Mononuclear cell (primary cell): ENCODE data around the gene HELZ2. TPM values are rescaled to one million over a fixed set of nuclear protein-coding genes. Genes with fewer than 3 reads are reported as not detected.
"Not testable (repeated sequence)": the region's sequence is repeated elsewhere in the genome, so short reads cannot be mapped to it uniquely, and the experiment has no call there.

Experiments
- H3K27me3 ChIP-seq: 2 replicates; pipeline ENCODE4 v1.6.0; 2011; ENCODE audit warnings: low read length, control low read depth; ENCODE audit not compliant: insufficient read depth
- H3K4me1 ChIP-seq: 2 replicates; pipeline ENCODE4 v1.5.1; 2011; ENCODE audit warnings: mild to moderate bottlenecking, low read length, control low read depth; ENCODE audit not compliant: insufficient read depth
- H3K4me3 ChIP-seq: 2 replicates; pipeline ENCODE4 v1.5.1; 2011; ENCODE audit warnings: mild to moderate bottlenecking, low read length, moderate library complexity
- H3K9me3 ChIP-seq: 2 replicates; pipeline ENCODE4 v1.5.1; 2011; ENCODE audit warnings: low read depth, mild to moderate bottlenecking, control low read depth, low read length
- total RNA-seq: library from RNA; depleted of rRNA; stranded (reverse); fragments of >200 nt; gene quantifications from one replicate; pipeline ENCODE4 v1.2.3, GENCODE V29; 2012

The HELZ2 gene, protein sequence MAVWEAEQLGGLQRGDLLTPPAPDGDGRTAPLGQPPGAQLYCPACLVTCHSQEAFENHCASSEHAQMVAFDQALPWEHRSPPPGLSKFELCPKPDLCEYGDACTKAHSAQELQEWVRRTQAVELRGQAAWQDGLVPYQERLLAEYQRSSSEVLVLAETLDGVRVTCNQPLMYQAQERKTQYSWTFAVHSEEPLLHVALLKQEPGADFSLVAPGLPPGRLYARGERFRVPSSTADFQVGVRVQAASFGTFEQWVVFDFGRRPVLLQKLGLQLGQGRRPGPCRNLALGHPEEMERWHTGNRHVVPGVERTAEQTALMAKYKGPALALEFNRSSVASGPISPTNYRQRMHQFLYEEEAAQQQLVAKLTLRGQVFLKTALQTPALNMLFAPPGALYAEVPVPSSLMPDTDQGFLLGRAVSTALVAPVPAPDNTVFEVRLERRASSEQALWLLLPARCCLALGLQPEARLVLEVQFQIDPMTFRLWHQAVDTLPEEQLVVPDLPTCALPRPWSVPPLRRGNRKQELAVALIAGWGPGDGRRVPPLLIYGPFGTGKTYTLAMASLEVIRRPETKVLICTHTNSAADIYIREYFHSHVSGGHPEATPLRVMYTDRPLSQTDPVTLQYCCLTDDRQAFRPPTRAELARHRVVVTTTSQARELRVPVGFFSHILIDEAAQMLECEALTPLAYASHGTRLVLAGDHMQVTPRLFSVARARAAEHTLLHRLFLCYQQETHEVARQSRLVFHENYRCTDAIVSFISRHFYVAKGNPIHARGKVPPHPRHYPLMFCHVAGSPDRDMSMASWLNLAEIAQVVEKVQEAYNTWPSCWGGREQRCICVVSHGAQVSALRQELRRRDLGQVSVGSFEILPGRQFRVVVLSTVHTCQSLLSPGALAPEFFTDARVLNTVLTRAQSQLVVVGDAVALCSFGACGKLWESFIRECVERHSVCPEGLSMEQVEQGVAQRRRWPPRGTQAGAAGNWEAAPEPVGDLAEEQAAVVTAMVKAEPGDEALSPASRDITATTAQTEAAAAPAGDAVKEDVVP (N-terminal part only)
- 49.0 TPM for total RNA-seq

GRCh38 chr20:63574156-63574828 is at the start of gene HELZ2:
Gene HELZ2, minus strand, starts transcription at chr20:63574239. Its CDS starts 1,854 bp downstream, at chr20:63572385.
- Histone ChIP-seq H3K27me3 (no peaks in the 10 kb centered on the region), H3K4me3 (peak within 1 kb of the TSS; percentile 70), H3K9me3 (no peaks in the 10 kb centered on the region), H3K4me1 (peaks cover 32% of the 10 kb centered on the region)

GRCh38 chr20:63622732-63623131 is 48.7 kb upstream of the HELZ2 start:
- no peak overlapping the region for H3K4me3 ChIP-seq
- peaks cover 9% of the 10 kb centered on the region for H3K4me1 ChIP-seq
- H3K27me3 ChIP-seq, result no peaks in the 10 kb centered on the region
- no peaks in the 10 kb centered on the region for H3K9me3 ChIP-seq

GRCh38 chr20:63622096-63622495 is 48.1 kb upstream of the HELZ2 start:
- no peaks in the 10 kb centered on the region for H3K9me3 ChIP-seq
- peaks cover 9% of the 10 kb centered on the region for H3K4me1 ChIP-seq
- no peaks in the 10 kb centered on the region for H3K27me3 ChIP-seq
- H3K4me3 ChIP-seq, result no peak overlapping the region

- Histone ChIP-seq H3K9me3 (no peaks in the 10 kb centered on the region), H3K27me3 (no peaks in the 10 kb centered on the region), H3K4me1 (peaks cover 8% of the 10 kb centered on the region), H3K4me3 (no peak overlapping the region)
These were observed 47.0 kb upstream of the HELZ2 start for GRCh38 chr20:63620991-63621390.

DNA sequence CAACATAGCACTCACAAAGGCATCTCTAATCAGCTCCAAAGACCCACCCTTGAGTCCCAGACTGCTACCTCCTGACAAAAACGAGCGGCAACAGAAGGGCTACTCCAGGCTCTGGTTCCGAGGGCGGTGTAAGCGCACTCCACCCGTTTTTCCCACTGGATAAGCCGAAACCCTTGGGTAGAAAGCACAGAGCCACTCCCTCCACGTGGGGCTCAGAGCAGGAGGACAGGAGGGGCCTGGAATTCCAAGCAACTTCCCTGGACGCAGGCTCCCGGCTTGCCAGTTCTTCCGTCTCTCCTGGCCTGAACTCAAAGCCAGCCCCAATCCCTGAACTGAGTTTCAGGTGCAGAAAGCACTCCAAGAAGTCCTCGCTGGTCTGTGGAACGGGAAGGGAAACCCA is 45.5 kb upstream of the HELZ2 start:
- Histone ChIP-seq H3K9me3 (no peaks in the 10 kb centered on the region), H3K4me3 (no peak overlapping the region), H3K4me1 (no peaks in the 10 kb centered on the region), H3K27me3 (no peaks in the 10 kb centered on the region)

DNA sequence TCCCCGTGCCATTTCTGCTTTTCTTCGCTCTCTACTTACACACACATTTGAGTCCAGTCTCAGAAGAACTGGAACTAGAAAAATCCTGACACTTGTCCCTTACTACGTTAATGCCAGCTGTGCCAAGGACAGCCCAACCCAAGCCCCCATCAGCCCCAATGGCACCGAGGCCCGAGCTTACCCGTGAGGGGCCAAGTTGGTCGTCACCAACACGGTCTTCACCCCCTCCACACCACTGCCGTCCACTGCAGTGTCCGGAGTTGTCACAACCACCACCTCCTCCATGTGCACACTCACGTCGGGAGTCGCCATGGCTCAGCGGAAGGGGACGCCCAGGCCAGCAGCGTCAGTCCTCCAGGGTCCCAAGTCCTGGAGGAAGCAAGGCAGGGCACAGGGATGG is 45.0 kb upstream of the HELZ2 start:
- H3K4me1 ChIP-seq, result no peaks in the 10 kb centered on the region
- no peaks in the 10 kb centered on the region for H3K27me3 ChIP-seq
- H3K4me3 ChIP-seq, result no peak overlapping the region
- no peaks in the 10 kb centered on the region for H3K9me3 ChIP-seq

- Histone ChIP-seq H3K4me1 (peaks cover 5% of the 10 kb centered on the region), H3K27me3 (no peaks in the 10 kb centered on the region), H3K4me3 (no peak overlapping the region), H3K9me3 (no peaks in the 10 kb centered on the region)
These were observed 44.4 kb upstream of the HELZ2 start for GRCh38 chr20:63618291-63618980.

GRCh38 chr20:63617876-63618265 is 43.8 kb upstream of the HELZ2 start:
- Histone ChIP-seq H3K27me3 (no peaks in the 10 kb centered on the region), H3K4me1 (peaks cover 11% of the 10 kb centered on the region), H3K4me3 (no peak overlapping the region)

DNA sequence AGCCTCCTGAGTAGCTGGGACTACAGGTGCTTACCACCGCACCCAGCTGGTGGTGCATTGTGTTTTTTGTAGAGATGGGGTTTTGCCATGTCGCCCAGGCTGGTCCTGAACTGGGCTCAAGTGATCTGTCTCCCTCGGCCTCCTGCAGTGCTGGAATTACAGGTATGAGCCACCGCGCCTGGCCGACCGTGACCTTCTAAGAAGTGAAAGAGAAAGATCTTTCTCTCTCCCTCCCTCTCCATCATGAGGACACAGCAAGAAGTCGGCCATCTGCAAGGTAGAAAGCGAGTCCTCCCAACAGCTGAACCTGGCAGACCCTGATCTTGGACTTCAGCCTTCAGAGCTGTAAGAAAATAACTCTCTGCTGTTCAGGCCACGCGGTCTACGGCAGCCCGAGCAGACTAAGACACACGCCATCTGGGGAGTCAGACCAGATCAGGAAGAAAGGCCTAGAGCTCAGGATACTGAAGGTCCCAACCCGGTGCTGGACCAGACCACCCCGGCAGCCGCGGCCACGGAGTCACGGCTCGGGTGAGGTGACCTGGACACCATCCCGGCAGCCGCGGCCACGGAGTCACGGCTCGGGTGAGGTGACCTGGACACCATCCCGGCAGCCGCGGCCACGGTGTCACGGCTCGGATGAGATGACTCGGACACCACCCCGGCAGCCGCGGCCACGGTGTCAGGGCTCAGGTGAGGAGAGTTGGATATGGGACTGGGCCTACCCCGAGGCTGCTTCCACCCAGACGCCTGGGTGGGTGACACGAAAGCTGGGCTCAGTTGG is 43.2 kb upstream of the HELZ2 start:
- no peak overlapping the region for H3K4me3 ChIP-seq
- no peaks in the 10 kb centered on the region for H3K27me3 ChIP-seq
- no peaks in the 10 kb centered on the region for H3K9me3 ChIP-seq
- peaks cover 16% of the 10 kb centered on the region for H3K4me1 ChIP-seq

More at GRCh38 chr20:63617876-63618265, 43.8 kb upstream of the HELZ2 start:
- no peaks in the 10 kb centered on the region for H3K9me3 ChIP-seq

DNA sequence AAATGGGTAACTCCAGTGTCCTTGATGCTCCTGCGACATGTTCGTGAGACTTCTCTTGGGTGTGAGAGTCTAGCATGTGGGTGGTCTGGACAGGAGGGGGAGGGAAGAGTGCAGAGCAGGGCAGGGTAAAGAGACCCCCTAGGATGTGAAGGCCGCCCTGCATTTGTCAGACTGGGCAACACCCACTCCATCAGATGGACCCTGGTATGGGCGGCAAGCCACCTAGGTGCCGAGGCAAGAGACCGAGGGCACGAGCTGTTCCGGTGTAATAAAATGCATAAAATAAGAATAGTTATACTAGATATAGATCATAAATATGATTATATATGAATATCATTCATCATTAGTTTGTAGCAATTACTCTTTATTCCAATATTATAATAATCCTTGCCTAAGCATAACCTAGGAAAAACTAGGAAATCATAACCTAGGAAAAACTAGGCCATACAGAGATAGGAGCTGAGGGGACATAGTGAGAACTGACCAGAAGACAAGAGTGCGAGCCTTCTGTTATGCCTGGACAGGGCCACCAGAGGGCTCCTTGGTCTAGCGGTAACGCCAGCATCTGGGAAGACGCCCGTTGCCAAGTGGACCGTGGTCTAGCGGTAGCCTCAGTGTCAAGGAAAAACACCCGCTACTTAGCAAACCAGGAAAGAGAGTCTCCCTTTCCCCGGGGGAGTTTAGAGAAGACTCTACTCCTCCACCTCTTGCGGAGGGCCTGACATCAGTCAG is 40.0 kb upstream of the HELZ2 start:
- H3K9me3 ChIP-seq, H3K4me3 ChIP-seq, H3K27me3 ChIP-seq: not testable (repeated sequence)
- H3K4me1 ChIP-seq, result peaks cover 32% of the 10 kb centered on the region

DNA sequence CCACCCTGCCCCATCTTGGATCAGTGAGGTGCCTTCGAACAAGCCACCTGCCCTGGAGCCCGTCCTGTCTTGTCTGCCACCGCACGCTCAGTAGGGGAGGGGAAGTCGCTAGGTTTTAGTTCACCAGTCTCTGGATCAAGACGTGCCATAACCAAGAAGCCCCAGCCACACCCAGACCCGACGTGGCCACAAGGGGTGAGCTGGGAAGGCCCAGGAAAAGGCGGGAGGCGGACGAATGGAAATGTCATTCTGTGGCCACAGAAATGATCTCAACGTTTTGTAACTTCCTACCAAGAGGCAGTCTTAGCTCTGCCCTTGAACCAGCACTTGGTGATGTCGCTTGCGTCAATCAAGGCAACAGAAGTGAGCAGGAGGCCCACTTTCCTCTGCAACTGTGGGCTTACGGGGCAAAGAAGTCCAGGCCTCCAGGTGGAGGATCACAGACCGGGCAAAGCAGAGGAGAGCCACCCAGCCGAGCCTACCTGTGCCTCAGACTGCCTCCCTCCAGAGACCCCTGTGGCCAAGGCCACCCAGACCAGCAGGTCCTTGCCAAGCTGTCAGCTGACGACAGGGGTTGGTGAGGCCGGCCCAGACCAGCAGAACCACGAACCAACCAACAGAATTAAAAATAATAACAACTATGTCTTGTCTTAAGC is 38.4 kb upstream of the HELZ2 start:
- no peaks in the 10 kb centered on the region for H3K9me3 ChIP-seq
- H3K27me3 ChIP-seq, result no peaks in the 10 kb centered on the region
- H3K4me3 ChIP-seq, result no peak overlapping the region
- peaks cover 32% of the 10 kb centered on the region for H3K4me1 ChIP-seq

DNA sequence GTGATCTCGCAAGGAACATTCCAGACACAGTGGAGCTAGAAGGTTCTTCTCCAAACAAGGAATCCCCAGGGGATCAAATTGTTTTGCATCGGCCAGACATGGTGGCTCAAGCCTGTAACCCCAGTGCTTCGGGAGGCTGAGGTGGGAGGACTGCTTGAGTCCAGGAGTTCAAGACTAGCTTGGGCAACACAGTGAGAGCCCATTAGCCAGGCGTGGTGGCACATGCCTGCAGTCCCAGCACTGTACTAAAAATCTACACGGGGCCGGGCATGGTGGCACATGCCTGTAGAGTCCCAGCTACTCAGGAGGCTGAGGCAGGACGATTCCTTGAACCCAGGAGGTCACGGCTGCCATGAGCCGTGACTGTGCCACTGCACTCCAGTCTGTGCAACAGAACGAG is 37.6 kb upstream of the HELZ2 start:
- peaks cover 35% of the 10 kb centered on the region for H3K4me1 ChIP-seq
- H3K4me3 ChIP-seq, result no peak overlapping the region
- no peaks in the 10 kb centered on the region for H3K27me3 ChIP-seq
- H3K9me3 ChIP-seq, result no peaks in the 10 kb centered on the region
